ENCODE data around the gene PHIP. TPM values are rescaled to one million over a fixed set of nuclear protein-coding genes. Genes with fewer than 3 reads are reported as not detected.

Gene PHIP
- total and polyA plus RNA-seq, 9 of the 15 experiments (the other 6 are each of a cell fraction or from before 2014, with no cell fraction given) = 8.1 to 36.3 (median 16.5) TPM

GRCh38 chr6:79078075-79078969 is at the start of gene PHIP (continued):
- TF ChIP-seq ZBTB40 (IDR thresholded peaks at IDR 0.05) (no peak; the same call in 1 of the 2 replicates), ZBTB40 (CRISPR knock-in tag; IDR thresholded peaks at IDR 0.05) (0 out of 2 replicates have a peak, but pooled peaks have one; percentile 6), ZNF134 (CRISPR knock-in tag; conservative IDR thresholded peaks at IDR 0.05) (no peak), ZNF277 (CRISPR knock-in tag; IDR thresholded peaks at IDR 0.05; ENCODE audit: borderline replicate concordance) (no peak), ZNF589 (CRISPR knock-in tag; IDR thresholded peaks at IDR 0.05; ENCODE audit: low read depth) (no peak), ZBTB26 (CRISPR knock-in tag; IDR thresholded peaks at IDR 0.05) (no peak), ZNF408 (CRISPR knock-in tag; IDR thresholded peaks at IDR 0.05; ENCODE audit: low read depth) (no peak), FOXK1 (CRISPR knock-in tag; IDR thresholded peaks at IDR 0.05; ENCODE audit: borderline replicate concordance) (no peak), ATF3 (IDR thresholded peaks at IDR 0.05) (peak; percentile 65), ATF3 (CRISPR knock-in tag; conservative IDR thresholded peaks at IDR 0.05) (no peak), HMG20A (CRISPR knock-in tag; conservative IDR thresholded peaks at IDR 0.05) (no peak), JUN (IDR thresholded peaks at IDR 0.05; ENCODE audit: borderline replicate concordance, low read depth, low read length) (no peak), JUN (CRISPR knock-in tag; IDR thresholded peaks at IDR 0.05; ENCODE audit: borderline replicate concordance) (no peak)

Data from K562 (cell line).